Stimulated activated CD8-positive, alpha-beta memory T cell treated with anti-CD3 and anti-CD28 coated beads, Interleukin-7, amount 100 ng/mL, for 24 hours (primary cell): Measurements from ENCODE around the gene ADISSP.

Experiments used
- DNase-seq: peaks from one replicate; pipeline ENCODE4 v3.0.0-alpha.2; 2020; ENCODE audit warnings: low read depth

Gene ADISSP

GRCh38 chr20:3781153-3781910, 13.8 kb upstream of the ADISSP start, which contains the start of gene SPEF1:
Gene SPEF1, minus strand, starts transcription at chr20:3781448. Its CDS starts 161 bp downstream, at chr20:3781287.
- no peak for DNase-seq

- no peak for DNase-seq
Measured at GRCh38 chr20:3778976-3779375, 11.4 kb upstream of the ADISSP start.

GRCh38 chr20:3777716-3778629, 10.4 kb upstream of the ADISSP start:
- DNase-seq, result no peak

GRCh38 chr20:3777381-3777715, 9.8 kb upstream of the ADISSP start:
- DNase-seq, result no peak

GRCh38 chr20:3775457-3776108, 8.0 kb upstream of the ADISSP start:
- no peak for DNase-seq

DNA sequence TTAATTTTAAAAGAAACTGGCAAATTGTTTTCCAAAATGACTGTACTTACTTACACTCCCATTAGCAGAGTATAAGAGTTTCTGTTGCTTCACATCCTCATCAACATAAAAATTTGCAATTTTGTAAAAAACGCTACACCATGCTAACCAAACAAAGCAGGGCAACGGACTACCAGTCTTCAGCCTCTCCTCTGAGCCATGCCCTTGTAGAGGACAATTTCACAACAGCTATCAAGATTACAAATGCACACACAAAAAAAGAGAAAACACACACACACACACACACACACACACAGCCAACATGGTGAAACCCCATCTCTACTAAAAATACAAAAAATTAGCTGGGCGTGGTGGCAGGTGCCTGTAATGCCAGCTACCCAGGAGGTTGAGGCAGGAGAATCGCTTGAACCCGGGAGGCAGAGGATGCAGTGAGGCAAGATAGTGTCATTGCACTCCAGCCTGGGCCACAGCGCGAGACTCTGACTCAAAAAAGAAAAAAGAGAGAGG, 4.1 kb upstream of the ADISSP start:
- DNase-seq, result no peak

- peak; percentile 65 for DNase-seq
Measured at GRCh38 chr20:3768342-3769130, 983 bp upstream of the ADISSP start.

GRCh38 chr20:3767110-3767426, 485 bp downstream of the ADISSP start:
- no peak for DNase-seq

DNA sequence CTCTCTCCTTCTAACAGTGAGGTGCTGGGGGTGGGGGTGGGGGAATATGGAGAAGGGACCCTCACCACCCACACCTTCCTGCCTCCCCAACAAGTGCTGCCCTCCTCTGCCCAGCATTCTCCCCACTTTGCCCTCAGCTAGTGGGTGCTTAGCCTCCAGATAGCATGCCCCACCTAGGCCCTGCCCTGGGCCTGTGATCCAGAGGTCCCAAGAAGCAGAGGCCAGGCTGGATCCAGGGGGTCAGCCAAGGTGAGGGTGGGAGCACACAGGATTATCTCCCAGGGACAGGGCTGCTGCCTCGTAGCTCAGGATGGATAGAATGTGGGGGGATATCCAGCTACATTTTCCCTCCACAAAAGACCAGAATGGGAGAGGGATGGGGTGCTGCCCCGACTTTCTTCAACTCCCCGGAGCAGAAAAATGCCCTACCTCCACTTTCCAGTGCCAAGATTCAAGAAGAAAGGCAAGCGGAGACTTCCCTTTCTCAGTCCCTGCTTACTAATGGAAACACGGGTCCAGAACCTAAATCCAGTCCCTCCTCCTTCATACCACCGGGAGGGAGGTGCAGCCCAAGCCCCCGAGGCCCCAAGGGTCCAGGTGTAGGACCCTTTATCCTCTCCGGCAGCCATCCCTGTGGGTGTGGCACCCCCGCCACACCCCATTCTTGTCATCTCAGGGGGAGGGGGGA, 987 bp downstream of the ADISSP start:
- DNase-seq, result no peak

DNA sequence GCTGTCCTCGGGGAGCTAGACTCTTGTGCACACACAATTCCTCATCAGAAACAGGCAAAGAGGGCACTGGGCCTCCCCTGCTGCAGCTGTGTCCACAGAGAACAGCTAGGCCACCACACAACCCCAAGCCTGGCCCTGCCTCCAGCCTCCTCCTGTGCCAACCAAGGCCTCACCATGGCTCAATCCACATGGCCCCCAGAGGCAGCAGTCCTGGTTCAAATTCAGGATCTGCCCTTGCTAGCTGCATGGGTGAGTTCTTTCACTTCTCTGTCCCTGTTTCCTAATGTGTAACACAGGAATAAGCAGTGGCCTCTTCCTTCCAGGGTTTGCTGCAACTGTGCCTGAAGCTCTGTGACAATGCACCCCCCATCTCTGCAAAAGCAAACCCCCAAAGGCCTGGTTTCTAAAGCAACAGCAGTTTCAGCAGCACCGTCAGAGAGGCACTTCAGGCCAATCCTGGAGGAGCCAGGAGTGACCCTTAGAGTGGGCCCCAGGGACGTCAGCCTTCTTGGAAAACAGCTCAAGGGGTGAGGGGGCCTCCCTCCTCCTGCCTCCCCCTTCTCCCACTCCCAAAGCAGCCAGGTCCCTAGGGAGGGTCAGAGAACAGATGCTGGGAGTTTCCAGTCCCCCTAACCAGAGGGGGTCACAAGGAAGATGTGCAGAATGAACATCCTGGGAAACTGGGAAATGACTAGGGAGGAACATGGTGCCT, 2.2 kb downstream of the ADISSP start:
- DNase-seq, result no peak

DNA sequence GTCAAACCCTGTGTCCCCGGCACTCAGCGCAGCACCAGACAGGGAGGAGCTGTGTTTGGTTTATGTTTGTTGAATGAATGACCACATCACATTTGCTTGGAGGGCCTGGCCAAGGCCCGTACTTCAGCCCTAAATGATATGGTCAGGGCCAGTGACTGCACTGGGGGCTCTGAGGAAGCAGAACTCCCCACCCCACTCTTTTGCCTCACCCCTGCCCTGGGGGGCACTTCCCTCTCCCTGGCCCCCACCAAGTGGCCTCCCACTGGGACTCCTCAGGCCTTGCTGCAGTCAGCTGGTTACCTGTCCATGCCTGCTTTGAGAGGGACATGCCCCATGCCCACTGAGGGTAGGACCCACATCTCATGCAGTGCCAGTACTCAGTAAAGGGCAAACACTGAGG, 2.9 kb downstream of the ADISSP start:
- DNase-seq, result no peak

GRCh38 chr20:3763671-3764601, 3.6 kb downstream of the ADISSP start:
- no peak for DNase-seq

DNA sequence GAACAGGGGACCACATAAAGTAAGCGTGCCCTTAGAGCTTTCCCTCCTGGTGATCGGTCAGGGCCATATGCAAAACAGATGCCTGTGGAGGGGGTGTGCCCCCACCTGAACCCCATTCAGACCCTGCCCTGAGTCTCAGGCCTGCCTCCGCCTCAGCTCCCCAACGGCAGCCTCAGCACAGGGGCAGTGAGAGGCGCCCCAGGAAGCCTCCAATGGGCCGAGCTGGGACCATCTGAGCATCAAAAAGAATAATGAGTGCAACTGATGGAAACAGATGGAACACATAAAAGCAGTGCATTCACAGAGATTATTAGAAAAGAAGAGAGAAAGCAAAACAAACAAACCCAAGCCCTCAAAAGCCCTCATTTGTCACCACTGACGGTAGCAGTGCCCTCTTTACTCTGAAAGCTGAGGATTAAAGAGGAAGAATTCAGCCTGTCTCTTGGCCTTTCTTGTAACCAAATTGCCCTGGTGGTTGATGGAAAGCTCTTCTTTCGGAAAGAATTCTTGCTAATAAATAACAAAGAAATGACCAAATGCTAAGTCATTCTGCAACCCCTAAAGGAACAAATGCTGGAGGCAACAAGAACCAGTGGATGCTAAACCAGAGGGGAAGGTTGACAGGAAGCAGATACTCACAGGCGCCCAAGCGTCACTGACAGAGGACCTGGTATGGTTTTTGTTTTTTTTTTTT, 6.8 kb downstream of the ADISSP start:
- DNase-seq, result no peak

DNA sequence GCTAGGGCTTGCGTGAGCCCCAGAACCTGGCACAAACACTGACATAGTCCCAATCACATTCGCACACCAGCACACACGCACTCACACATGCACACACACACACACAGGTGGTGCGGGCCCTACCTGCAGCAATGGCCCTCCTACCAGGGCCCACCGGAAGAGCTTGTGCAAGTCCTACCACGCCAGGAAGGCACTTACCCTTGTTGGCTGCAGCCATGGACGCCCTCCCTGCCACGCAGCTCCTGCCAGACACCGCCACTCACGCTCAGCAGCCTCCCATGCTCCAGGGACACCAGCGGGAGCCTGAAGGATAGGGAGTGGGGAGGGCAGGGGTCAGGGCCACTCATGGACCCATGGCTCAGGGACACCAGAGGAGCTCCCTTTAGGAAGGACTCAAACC, 7.7 kb downstream of the ADISSP start:
- no peak for DNase-seq

- DNase-seq, result no peak
Measured at GRCh38 chr20:3759316-3759823, 8.2 kb downstream of the ADISSP start.

- no peak for DNase-seq
Measured at GRCh38 chr20:3758566-3758965, 9.0 kb downstream of the ADISSP start.

DNA sequence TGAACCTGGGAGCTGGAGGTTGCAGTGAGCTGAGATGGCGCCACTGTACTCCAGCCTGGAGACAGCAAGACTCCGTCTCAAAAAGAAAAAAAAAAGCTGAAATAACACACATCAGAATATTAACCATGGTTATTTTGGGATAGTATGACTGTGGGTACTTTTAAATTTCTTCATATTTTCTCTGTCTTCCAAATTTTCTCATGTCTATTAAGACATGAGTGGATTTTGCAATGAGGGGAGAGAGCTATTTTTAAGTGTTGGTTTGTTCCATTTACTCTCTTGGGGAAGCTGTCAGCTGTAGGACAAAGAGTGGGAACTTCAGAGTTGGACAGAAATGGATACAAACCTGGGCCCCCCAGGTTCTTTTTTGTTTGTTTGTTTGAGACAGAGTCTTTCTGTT, 10.3 kb downstream of the ADISSP start:
- DNase-seq, result no peak

- DNase-seq, result no peak
Measured at GRCh38 chr20:3755814-3756480, 11.6 kb downstream of the ADISSP start.
